H1 (cell line): ENCODE data around the gene STRN4. TPM values are rescaled to one million over a fixed set of nuclear protein-coding genes. Genes with fewer than 3 reads are reported as not detected.

Source experiments
- CTCF ChIA-PET: fragments of 300-600 bp; sonication (Branson Sonifier 250); formaldehyde crosslinking; loops from one replicate; lab custom pipeline; 2021; ENCODE audit not compliant: partially characterized antibody; lab: Charles Lee
- POLR2A ChIA-PET: fragments of 300-600 bp; sonication (Branson Sonifier 250); formaldehyde crosslinking; loops from one replicate; lab custom pipeline; 2021; ENCODE audit warnings: inconsistent platforms; ENCODE audit not compliant: partially characterized antibody; lab: Charles Lee
- DNase-seq, 2 experiments: peaks; one replicate each; pipeline versions ENCODE4 v3.0.0 to v3.0.0-alpha.2; 2010 to 2022; ENCODE audit warnings: low spot score in 2 of 2, low read depth in 1 of 2, mixed read lengths in 1 of 2
- FAIRE-seq: peaks from 2 replicates; lab custom pipeline; 2011; peaks lifted over from hg19 to GRCh38; lab: Jason Lieb, UNC
- H2AFZ ChIP-seq: 2 replicates; pipeline ENCODE4 v1.8.1; 2012; ENCODE audit warnings: low read length, inconsistent platforms
- H2AK5ac ChIP-seq: 2 replicates; pipeline ENCODE4 v1.6.1; 2013; ENCODE audit warnings: low read depth, low read length
- H2BK120ac ChIP-seq: replicated peaks from 2 replicates; pipeline ENCODE3; 2013; ENCODE audit warnings: low read depth, low read length, inconsistent platforms
- H2BK12ac ChIP-seq: 2 replicates; pipeline ENCODE4 v1.6.1; 2013; ENCODE audit warnings: low read depth, low read length
- H2BK15ac ChIP-seq: 2 replicates; pipeline ENCODE4 v1.6.1; 2013; ENCODE audit warnings: low read length
- H2BK20ac ChIP-seq: 2 replicates; pipeline ENCODE4 v1.6.1; 2013; ENCODE audit warnings: low read length
- H2BK5ac ChIP-seq: 2 replicates; pipeline ENCODE4 v1.6.1; 2013; ENCODE audit warnings: low read depth, low read length
- H3K14ac ChIP-seq: 2 replicates; pipeline ENCODE4 v1.6.1; 2013; ENCODE audit warnings: inconsistent platforms; ENCODE audit not compliant: insufficient read length
- H3K18ac ChIP-seq: 2 replicates; pipeline ENCODE4 v1.6.1; 2013; ENCODE audit warnings: low read length; ENCODE audit errors: extremely low read depth
- H3K23ac ChIP-seq: 2 replicates; pipeline ENCODE4 v1.6.1; 2013; ENCODE audit warnings: inconsistent platforms; ENCODE audit not compliant: insufficient read length
- H3K23me2 ChIP-seq: 2 replicates; pipeline ENCODE4 v1.6.1; 2013; ENCODE audit warnings: low read depth, low read length
- H3K27ac ChIP-seq: 2 replicates; pipeline ENCODE4 v1.6.1; 2011; ENCODE audit warnings: low read depth, low read length, inconsistent platforms
- H3K27me3 ChIP-seq, 4 experiments: replicated peaks in 1 of 4; 1 replicate in 1 of 4; 2 replicates in 3 of 4; pipeline versions ENCODE4 v1.6.1 to v1.8.1; 2011 to 2013; ENCODE audit warnings: low read length in 3 of 4, mild to moderate bottlenecking in 3 of 4, inconsistent platforms in 2 of 4, mixed read lengths in 2 of 4, moderate library complexity in 1 of 4; ENCODE audit not compliant: control insufficient read depth in 3 of 4, insufficient read depth in 3 of 4; ENCODE audit errors: extremely low read depth in 1 of 4
- H3K36me3 ChIP-seq, 4 experiments: 2 replicates each; pipeline versions ENCODE4 v1.6.1 to v1.8.1; 2011 to 2013; ENCODE audit warnings: mild to moderate bottlenecking in 4 of 4, low read length in 3 of 4, moderate library complexity in 2 of 4, control low read depth in 1 of 4, inconsistent platforms in 1 of 4; ENCODE audit not compliant: insufficient read depth in 4 of 4, control insufficient read depth in 2 of 4
- H3K4ac ChIP-seq: replicated peaks from 2 replicates; pipeline ENCODE3; 2013; ENCODE audit warnings: low read length, low read depth, mixed read lengths, inconsistent platforms; ENCODE audit not compliant: insufficient read length
- H3K4me1 ChIP-seq, 4 experiments: replicated peaks in 1 of 4; 1 replicate in 1 of 4; 2 replicates in 3 of 4; pipeline versions ENCODE4 v1.6.1 to v1.8.1; 2011 to 2013; ENCODE audit warnings: low read length in 3 of 4, inconsistent platforms in 2 of 4, mixed read lengths in 1 of 4; ENCODE audit not compliant: insufficient read depth in 4 of 4, control insufficient read depth in 3 of 4
- H3K4me2 ChIP-seq, 2 experiments: 2 replicates each; pipeline versions ENCODE4 v1.6.1 to v1.8.1; 2011 to 2013; ENCODE audit warnings: low read depth in 2 of 2, low read length in 2 of 2, control low read depth in 1 of 2, inconsistent platforms in 1 of 2, mild to moderate bottlenecking in 1 of 2; ENCODE audit not compliant: insufficient read depth in 1 of 2
- H3K4me3 ChIP-seq, 4 experiments: fragments of 200-600, 300-600 bp in 1 of 4; sonication (generic), shearing (Covaris generic), sonication (Bioruptor Twin) in 1 of 4; 2 replicates each; pipeline versions ENCODE4 v1.5.1 to v1.8.1; 2011 to 2016; ENCODE audit warnings: low read length in 4 of 4, low read depth in 3 of 4, control low read depth in 2 of 4, inconsistent platforms in 2 of 4, mild to moderate bottlenecking in 2 of 4, mixed read lengths in 1 of 4, moderate library complexity in 1 of 4; ENCODE audit not compliant: insufficient read depth in 2 of 4; ENCODE audit errors: extremely low read depth in 1 of 4
- H3K56ac ChIP-seq: replicated peaks from 2 replicates; pipeline ENCODE3; 2013; ENCODE audit warnings: low read depth, mild to moderate bottlenecking, mixed read lengths, low read length, inconsistent platforms; ENCODE audit not compliant: insufficient read length
- H3K79me1 ChIP-seq: 2 replicates; pipeline ENCODE4 v1.6.1; 2013; ENCODE audit warnings: low read depth, low read length, control low read depth
- H3K79me2 ChIP-seq, 2 experiments: 2 replicates each; pipeline versions ENCODE4 v1.6.1 to v1.8.1; 2012 to 2013; ENCODE audit warnings: low read length in 2 of 2, mild to moderate bottlenecking in 2 of 2, inconsistent platforms in 1 of 2; ENCODE audit not compliant: insufficient read depth in 2 of 2, control insufficient read depth in 1 of 2
- H3K9ac ChIP-seq, 4 experiments: replicated peaks in 1 of 4; 1 replicate in 1 of 4; 2 replicates in 3 of 4; pipeline versions ENCODE4 v1.6.1 to v1.8.1; 2011 to 2013; ENCODE audit warnings: low read depth in 3 of 4, low read length in 3 of 4, control low read depth in 2 of 4, mild to moderate bottlenecking in 2 of 4, moderate library complexity in 2 of 4, inconsistent platforms in 1 of 4; ENCODE audit errors: extremely low read depth in 1 of 4
- H3K9me3 ChIP-seq, 2 experiments: 2 replicates each; pipeline versions ENCODE4 v1.6.1 to v1.8.1; 2012 to 2013; ENCODE audit warnings: mild to moderate bottlenecking in 2 of 2, moderate library complexity in 2 of 2, control low read depth in 1 of 2, inconsistent platforms in 1 of 2, low read depth in 1 of 2, low read length in 1 of 2, mixed read lengths in 1 of 2; ENCODE audit not compliant: insufficient read depth in 2 of 2
- H4K20me1 ChIP-seq, 2 experiments: replicated peaks in 1 of 2; 2 replicates each; pipeline versions ENCODE3 to v1.8.1; 2011 to 2013; ENCODE audit warnings: inconsistent platforms in 2 of 2, low read length in 2 of 2, mild to moderate bottlenecking in 1 of 2; ENCODE audit not compliant: insufficient read depth in 2 of 2, control insufficient read depth in 1 of 2
- H4K5ac ChIP-seq: 2 replicates; pipeline ENCODE4 v1.6.1; 2013; ENCODE audit warnings: low read length, low read depth, mixed read lengths, inconsistent platforms; ENCODE audit not compliant: insufficient read length
- H4K8ac ChIP-seq: 2 replicates; pipeline ENCODE4 v1.8.0; 2013; ENCODE audit warnings: mild to moderate bottlenecking, moderate library complexity, low read length, inconsistent platforms; ENCODE audit not compliant: insufficient read depth; ENCODE audit errors: extremely low read depth
- H4K91ac ChIP-seq: replicated peaks from 2 replicates; pipeline ENCODE3; 2013; ENCODE audit warnings: low read length, mixed read lengths, inconsistent platforms; ENCODE audit not compliant: insufficient read length
- CHD2 ChIP-seq: IDR thresholded peaks from 2 replicates; pipeline ENCODE4 v1.6.1; 2012; ENCODE audit warnings: low read length, improper control_type of control experiment
- EP300 ChIP-seq, 2 experiments: IDR thresholded peaks; 1 replicate in 1 of 2; 2 replicates in 1 of 2; pipeline ENCODE4 v1.6.1; 2011 to 2012; ENCODE audit warnings: low read depth in 2 of 2, low read length in 2 of 2, mild to moderate bottlenecking in 2 of 2, borderline replicate concordance in 1 of 2, inconsistent platforms in 1 of 2, moderate library complexity in 1 of 2
- JUND ChIP-seq: IDR thresholded peaks from 2 replicates; pipeline ENCODE4 v1.6.1; 2011; ENCODE audit warnings: mild to moderate bottlenecking, improper control_type of control experiment, low read length
- KDM4A ChIP-seq: IDR thresholded peaks from one replicate; pipeline ENCODE4 v1.7.1; 2012; ENCODE audit warnings: low read depth, mild to moderate bottlenecking, moderate library complexity, low read length, inconsistent platforms; ENCODE audit not compliant: severe bottlenecking
- PHF8 ChIP-seq: fragments of 200-600 bp; sonication (generic); conservative IDR thresholded peaks from 2 replicates; pipeline ENCODE4 v1.7.1; 2012; ENCODE audit warnings: low read depth, mild to moderate bottlenecking, inconsistent platforms, low read length, moderate library complexity
- POLR2AphosphoS5 ChIP-seq: IDR thresholded peaks from 2 replicates; pipeline ENCODE4 v1.6.1; 2011; ENCODE audit warnings: low read depth, low read length
- RBBP5 ChIP-seq: IDR thresholded peaks from 2 replicates; pipeline ENCODE4 v1.7.1; 2012; ENCODE audit warnings: low read depth, mild to moderate bottlenecking, inconsistent platforms, low read length, moderate library complexity, borderline replicate concordance
- SAP30 ChIP-seq: fragments of 300-600 bp; sonication (generic); IDR thresholded peaks from 2 replicates; pipeline ENCODE4 v1.7.1; 2012; ENCODE audit warnings: low read length, moderate library complexity, mild to moderate bottlenecking, inconsistent platforms; ENCODE audit not compliant: insufficient read depth, insufficient replicate concordance
- SIRT6 ChIP-seq: IDR thresholded peaks from one replicate; pipeline ENCODE4 v1.7.1; 2012; ENCODE audit warnings: low read length, inconsistent platforms
- TAF1 ChIP-seq: IDR thresholded peaks from 2 replicates; pipeline ENCODE4 v1.6.1; 2011; ENCODE audit warnings: mild to moderate bottlenecking, low read depth, low read length
- YY1 ChIP-seq: IDR thresholded peaks from 2 replicates; pipeline ENCODE4 v1.6.1; 2011; ENCODE audit warnings: low read depth, mild to moderate bottlenecking, low read length
- WGBS, 2 experiments: shearing (Covaris generic) in 1 of 2; methylation state at CpG; one replicate each; pipeline versions ENCODE4 v1.1.6 to v1.1.7; 2013 to 2015; ENCODE audit warnings: low lambda C conversion rate in 2 of 2, mixed read lengths in 2 of 2, inconsistent platforms in 1 of 2, low coverage in 1 of 2, missing lambda C conversion rate in 1 of 2; ENCODE audit not compliant: insufficient replicate concordance in 2 of 2, insufficient coverage in 1 of 2, insufficient read length in 1 of 2; ENCODE audit errors: extremely low coverage in 1 of 2, missing lambda C conversion rate in 1 of 2; 5-methylcytosine and 5-hydroxymethylcytosine counted together
- polyA plus RNA-seq, 7 experiments: library from polyadenylated mRNA; depleted of rRNA in 3 of 7; stranded (reverse) in 5 of 7; unstranded in 2 of 7; fragments of >200 nt in 5 of 7; fragments of 200-250 nt in 2 of 7; gene quantifications; 1 replicate in 5 of 7; 2 replicates in 1 of 7; 4 replicates in 1 of 7; pipeline versions ENCODE4 v1.2.1 to v1.2.3, GENCODE V29; 2011 to 2013; ENCODE audit warnings: missing spikeins in 2 of 7, mixed read lengths in 2 of 7
- total RNA-seq: library from RNA; stranded (reverse); fragmentation: NEBNext Ultra II Directional; extraction: Animal tissue kit (Norgen Biotek cat#: 25700); gene quantifications from 2 replicates; pipeline ENCODE4 v1.2.1, GENCODE V29; 2021

Gene STRN4
- total and polyA plus RNA-seq, 2 of the 8 experiments (the other 6 are each of a cell fraction or from before 2014, with no cell fraction given): 120 to 187 TPM

- DNase-seq (no peak), FAIRE-seq (no peak)
- H3K56ac ChIP-seq: peak within 1 kb of the TSS; percentile 71
- peaks cover 0 to 6% (median under 1%) of the 10 kb centered on the region in 4 experiments; a peak in 3 of 8 replicates for H3K36me3 ChIP-seq
- H3K9ac ChIP-seq: peak within 1 kb of the TSS; percentile 83 to 97 (median 88)
- H3K27ac ChIP-seq: peak within 1 kb of the TSS; percentile 85
- CTCF ChIA-PET: interaction anchor here (1.4 to 2.8 kb wide), 2 partner anchors 9 to 95 kb away, joined by 6 to 16 read pairs; no protein-coding TSS in a partner anchor
- no peaks in the 10 kb centered on the region for H3K27me3 ChIP-seq
- H3K79me2 ChIP-seq: peaks cover 41 to 52% of the 10 kb centered on the region in 2 experiments
- H2BK20ac ChIP-seq: no peak within 1 kb of the TSS
- H3K23ac ChIP-seq: peak within 1 kb of the TSS; percentile 2
- no peak within 1 kb of the TSS for H3K14ac ChIP-seq
- H4K5ac ChIP-seq: peak within 1 kb of the TSS; percentile 80
- peak within 1 kb of the TSS; percentile 83 for H3K18ac ChIP-seq
- peak within 1 kb of the TSS; percentile 94 to 96 for H3K4me2 ChIP-seq
- peak within 1 kb of the TSS; percentile 75 for H3K4ac ChIP-seq
- H3K9me3 ChIP-seq: no peaks in the 10 kb centered on the region
- H2BK5ac ChIP-seq: peak within 1 kb of the TSS; percentile 81; the same call in 1 of the 2 replicates
- H2BK15ac ChIP-seq: 0 out of 2 replicates have a peak within 1 kb of the TSS, but pooled peaks have one; percentile 46
- H2AFZ ChIP-seq: no peak within 1 kb of the TSS
- H4K91ac ChIP-seq: peak within 1 kb of the TSS; percentile 87
- POLR2A ChIA-PET: interaction anchor here (0.6 to 2.1 kb wide), 9 partner anchors 11 to 368 kb away, joined by 3 to 10 read pairs (median 4); partner anchors contain the start of genes SLC1A5 and ZC3H4
- peaks cover 27 to 34% of the 10 kb centered on the region in 2 experiments for H4K20me1 ChIP-seq
- peaks cover 10% of the 10 kb centered on the region for H3K79me1 ChIP-seq
- peak within 1 kb of the TSS; percentile 84 to 97 (median 93) for H3K4me3 ChIP-seq
- no peak within 1 kb of the TSS for H2BK120ac ChIP-seq
- WGBS, 2 experiments: 2% methylated on average over 12 of the region's 68 CpGs; no CpG with 5 or more reads in 1 of the 2 experiments
- no peak within 1 kb of the TSS for H2AK5ac ChIP-seq
- peaks cover 0 to 10% (median 3%) of the 10 kb centered on the region in 4 experiments; a peak in 6 of 7 replicates for H3K4me1 ChIP-seq
- H2BK12ac ChIP-seq: 0 out of 2 replicates have a peak within 1 kb of the TSS, but pooled peaks have one; percentile 7
- H3K23me2 ChIP-seq: peaks cover 11% of the 10 kb centered on the region
- H4K8ac ChIP-seq: peak within 1 kb of the TSS; percentile 98
- TF ChIP-seq JUND (no peak), CHD2 (no peak), TAF1 (peak; percentile 77), SIRT6 (no peak), KDM4A (peak; percentile 43), EP300 (IDR thresholded peaks at IDR 0.05; ENCODE audit: borderline replicate concordance in 1 of 2, low read depth in 2 of 2, low read length in 2 of 2) (no peak), RBBP5 (peak; percentile 24; the same call in 1 of the 2 replicates), SAP30 (peak; percentile 83), YY1 (peak; percentile 95), POLR2AphosphoS5 (peak; percentile 9; the same call in 1 of the 2 replicates), PHF8 (peak; percentile 90)
Measured at GRCh38 chr19:46745521-46746280, 549 bp downstream of the STRN4 start, which contains the start of gene FKRP. TSS of gene FKRP (plus strand) at chr19:46746057. CDS start at chr19:46755451, 9,394 bp downstream.
